Astrocyte (in vitro differentiated cells and primary cell): ENCODE data around the gene ADRA2B. TPM values are rescaled to one million over a fixed set of nuclear protein-coding genes. Genes with fewer than 3 reads are reported as not detected.
"Not testable (repeated sequence)": the region's sequence is repeated elsewhere in the genome, so short reads cannot be mapped to it uniquely, and the experiment has no call there.

Experiments
- DNase-seq: peaks from one replicate; pipeline ENCODE4 v3.0.0-alpha.2; 2010; ENCODE audit warnings: low read depth
- FAIRE-seq: peaks from 2 replicates; lab custom pipeline; 2011; peaks lifted over from hg19 to GRCh38; lab: Jason Lieb, UNC
- H2AFZ ChIP-seq: 2 replicates; pipeline ENCODE4 v1.6.0; 2012; ENCODE audit warnings: low read depth, low read length, inconsistent platforms
- H3K27ac ChIP-seq: 2 replicates; pipeline ENCODE4 v1.5.1; 2011; ENCODE audit warnings: low read depth, low read length, inconsistent platforms
- H3K27me3 ChIP-seq: 2 replicates; pipeline ENCODE4 v1.6.0; 2011; ENCODE audit warnings: low read length, inconsistent platforms; ENCODE audit not compliant: insufficient read depth
- H3K36me3 ChIP-seq: 2 replicates; pipeline ENCODE4 v1.5.1; 2011; ENCODE audit warnings: low read length, inconsistent platforms; ENCODE audit not compliant: insufficient read depth
- H3K4me1 ChIP-seq: 2 replicates; pipeline ENCODE4 v1.5.1; 2011; ENCODE audit warnings: low read length, inconsistent platforms; ENCODE audit not compliant: insufficient read depth
- H3K4me2 ChIP-seq: 2 replicates; pipeline ENCODE4 v1.6.0; 2012; ENCODE audit warnings: low read length, inconsistent platforms
- H3K4me3 ChIP-seq: 2 replicates; pipeline ENCODE4 v1.5.1; 2011; ENCODE audit warnings: low read depth, mild to moderate bottlenecking, low read length, inconsistent platforms; ENCODE audit not compliant: insufficient read depth
- H3K79me2 ChIP-seq: 2 replicates; pipeline ENCODE4 v1.6.0; 2012; ENCODE audit warnings: mild to moderate bottlenecking, low read length, inconsistent platforms; ENCODE audit not compliant: insufficient read depth
- H3K9ac ChIP-seq: 2 replicates; pipeline ENCODE4 v1.6.0; 2012; ENCODE audit warnings: mild to moderate bottlenecking, low read length, inconsistent platforms
- H3K9me3 ChIP-seq: 2 replicates; pipeline ENCODE4 v1.5.1; 2012; ENCODE audit warnings: low read depth, mild to moderate bottlenecking, low read length, inconsistent platforms; ENCODE audit not compliant: insufficient read depth
- H4K20me1 ChIP-seq: 2 replicates; pipeline ENCODE4 v1.6.0; 2012; ENCODE audit warnings: low read length, inconsistent platforms; ENCODE audit not compliant: insufficient read depth
- H3K27ac Mint-ChIP-seq: one replicate; pipeline ENCODE4 v1.8.0; 2021; ENCODE audit warnings: mild to moderate bottlenecking, mixed read lengths; ENCODE audit not compliant: unreplicated experiment
- H3K27me3 Mint-ChIP-seq: one replicate; pipeline ENCODE4 v1.8.0; 2021; ENCODE audit warnings: low read depth, mixed read lengths; ENCODE audit not compliant: unreplicated experiment
- H3K36me3 Mint-ChIP-seq: one replicate; pipeline ENCODE4 v1.8.0; 2021; ENCODE audit warnings: low read depth, mixed read lengths; ENCODE audit not compliant: unreplicated experiment
- H3K4me1 Mint-ChIP-seq: one replicate; pipeline ENCODE4 v1.8.0; 2021; ENCODE audit warnings: low read depth, mixed read lengths; ENCODE audit not compliant: unreplicated experiment
- H3K4me3 Mint-ChIP-seq: one replicate; pipeline ENCODE4 v1.8.0; 2021; ENCODE audit warnings: mild to moderate bottlenecking, moderate library complexity, mixed read lengths; ENCODE audit not compliant: unreplicated experiment
- H3K9me3 Mint-ChIP-seq: one replicate; pipeline ENCODE4 v1.8.0; 2021; ENCODE audit warnings: mild to moderate bottlenecking, mixed read lengths; ENCODE audit not compliant: unreplicated experiment
- EZH2 ChIP-seq: IDR thresholded peaks from 2 replicates; pipeline ENCODE4 v1.6.1; 2012; ENCODE audit warnings: mild to moderate bottlenecking, low read length, inconsistent platforms; ENCODE audit not compliant: insufficient read depth
- total RNA-seq: library from RNA; stranded (reverse); gene quantifications from 2 replicates; pipeline ENCODE4 v1.2.1, GENCODE V29; 2021
- TF ChIP-seq, protein P1 (sequence below): IDR thresholded peaks from 2 replicates; pipeline ENCODE4 v1.5.1; 2011; ENCODE audit warnings: low read depth, mild to moderate bottlenecking, inconsistent platforms, low read length, moderate library complexity; ENCODE audit not compliant: insufficient read depth

The ADRA2B gene
- total RNA-seq, 1 donor from 2014 or later, result not detected

DNA sequence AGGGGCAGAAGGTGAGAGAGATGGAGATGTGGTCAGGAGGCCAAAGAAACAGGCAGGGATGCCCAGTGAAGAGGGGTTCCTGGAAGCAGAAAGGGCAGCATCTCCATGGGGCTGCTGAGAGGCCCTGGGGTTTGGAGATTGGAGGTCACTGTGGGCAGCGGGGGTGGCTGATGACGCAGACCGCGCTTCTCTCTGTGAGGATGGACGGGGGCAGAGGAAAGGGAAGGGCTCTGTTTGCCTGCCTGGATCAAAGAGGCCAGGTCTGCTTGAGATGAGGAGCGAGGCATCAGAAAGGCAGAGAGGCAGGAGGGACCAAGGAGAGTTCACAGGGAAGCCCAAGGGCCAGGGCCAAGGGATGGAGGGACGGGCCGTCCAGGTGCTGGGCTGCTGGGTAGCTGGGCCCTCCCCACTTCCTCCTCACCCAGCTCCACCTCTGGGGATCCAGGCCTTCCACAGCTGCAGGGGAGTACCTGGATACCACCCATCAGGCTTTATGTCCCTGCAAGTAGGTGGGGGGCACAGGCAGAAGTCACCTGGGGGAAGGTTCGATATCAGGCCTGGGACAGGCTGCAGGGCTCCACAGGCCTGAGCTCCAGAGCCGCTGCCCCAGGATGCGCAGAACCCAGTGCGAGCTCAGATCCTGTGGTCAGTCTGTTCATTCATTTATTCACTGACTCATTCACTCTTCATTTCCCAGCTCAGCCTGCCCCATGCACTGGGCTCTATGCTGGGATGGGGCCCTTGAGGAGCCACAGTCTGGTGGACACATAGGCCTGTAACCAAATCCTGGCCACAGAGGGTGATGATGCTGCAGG is 30.6 kb downstream of the ADRA2B start:
- no peaks in the 10 kb centered on the region for H3K4me1 ChIP-seq
- no peak for TF ChIP-seq EZH2
- TF ChIP-seq, protein P1, sequence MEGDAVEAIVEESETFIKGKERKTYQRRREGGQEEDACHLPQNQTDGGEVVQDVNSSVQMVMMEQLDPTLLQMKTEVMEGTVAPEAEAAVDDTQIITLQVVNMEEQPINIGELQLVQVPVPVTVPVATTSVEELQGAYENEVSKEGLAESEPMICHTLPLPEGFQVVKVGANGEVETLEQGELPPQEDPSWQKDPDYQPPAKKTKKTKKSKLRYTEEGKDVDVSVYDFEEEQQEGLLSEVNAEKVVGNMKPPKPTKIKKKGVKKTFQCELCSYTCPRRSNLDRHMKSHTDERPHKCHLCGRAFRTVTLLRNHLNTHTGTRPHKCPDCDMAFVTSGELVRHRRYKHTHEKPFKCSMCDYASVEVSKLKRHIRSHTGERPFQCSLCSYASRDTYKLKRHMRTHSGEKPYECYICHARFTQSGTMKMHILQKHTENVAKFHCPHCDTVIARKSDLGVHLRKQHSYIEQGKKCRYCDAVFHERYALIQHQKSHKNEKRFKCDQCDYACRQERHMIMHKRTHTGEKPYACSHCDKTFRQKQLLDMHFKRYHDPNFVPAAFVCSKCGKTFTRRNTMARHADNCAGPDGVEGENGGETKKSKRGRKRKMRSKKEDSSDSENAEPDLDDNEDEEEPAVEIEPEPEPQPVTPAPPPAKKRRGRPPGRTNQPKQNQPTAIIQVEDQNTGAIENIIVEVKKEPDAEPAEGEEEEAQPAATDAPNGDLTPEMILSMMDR, result no peak
- no peak overlapping the region for H3K4me3 ChIP-seq
- Mint-ChIP-seq H3K36me3 (no peaks in the 10 kb centered on the region), H3K27me3 (peaks cover 10% of the 10 kb centered on the region), H3K4me1 (peaks cover 8% of the 10 kb centered on the region), H3K4me3 (no peak overlapping the region), H3K27ac (no peak overlapping the region), H3K9me3 (no peaks in the 10 kb centered on the region)
- FAIRE-seq (no peak), DNase-seq (no peak)
- H3K79me2 ChIP-seq, result no peaks in the 10 kb centered on the region
- H3K4me2 ChIP-seq, result no peak overlapping the region
- H3K36me3 ChIP-seq, result no peaks in the 10 kb centered on the region
- H3K9me3 ChIP-seq, result no peaks in the 10 kb centered on the region
- no peaks in the 10 kb centered on the region for H4K20me1 ChIP-seq
- H3K27ac ChIP-seq, result no peak overlapping the region
- H2AFZ ChIP-seq, result no peak overlapping the region
- no peak overlapping the region for H3K9ac ChIP-seq
- H3K27me3 ChIP-seq, result peaks cover 7% of the 10 kb centered on the region

DNA sequence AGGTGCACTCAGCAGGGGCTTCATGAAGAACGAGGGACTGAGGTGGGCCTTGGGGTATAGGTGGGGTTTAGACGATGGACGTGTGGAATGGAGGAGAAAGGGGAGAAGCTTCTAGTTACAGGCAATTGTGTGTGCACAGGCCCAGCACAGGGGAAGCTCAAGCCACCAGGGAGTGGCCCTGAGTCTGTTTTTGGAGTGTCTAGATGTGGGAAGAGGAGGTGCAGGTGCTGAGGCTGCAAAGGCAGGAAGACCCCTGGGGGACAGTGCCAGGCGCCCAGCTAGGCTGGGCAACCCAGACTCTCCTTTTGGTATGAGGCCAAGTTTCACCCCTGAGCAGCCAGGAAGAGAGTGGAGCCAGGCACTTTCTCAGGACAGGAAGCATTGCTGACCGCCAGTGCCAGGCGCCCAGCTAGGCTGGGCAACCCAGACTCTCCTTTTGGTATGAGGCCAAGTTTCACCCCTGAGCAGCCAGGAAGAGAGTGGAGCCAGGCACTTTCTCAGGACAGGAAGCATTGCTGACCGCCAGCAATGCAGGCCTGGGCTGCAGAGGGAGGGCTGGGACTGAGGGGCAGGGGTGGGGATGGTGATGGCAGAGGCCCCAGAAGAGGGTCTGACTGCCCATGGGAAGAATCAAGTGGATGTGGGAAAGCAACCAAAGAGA is 31.4 kb downstream of the ADRA2B start:
- H3K4me3 ChIP-seq, H3K9ac ChIP-seq, H3K27me3 ChIP-seq, H3K4me3 Mint-ChIP-seq, H3K9me3 ChIP-seq, H3K79me2 ChIP-seq, H3K4me2 ChIP-seq, H3K4me1 ChIP-seq, FAIRE-seq, DNase-seq, H3K27ac ChIP-seq, H4K20me1 ChIP-seq, H3K27ac Mint-ChIP-seq, H3K36me3 ChIP-seq, H3K9me3 Mint-ChIP-seq, H3K36me3 Mint-ChIP-seq, H2AFZ ChIP-seq, H3K4me1 Mint-ChIP-seq: not testable (repeated sequence)
- peaks cover 10% of the 10 kb centered on the region for H3K27me3 Mint-ChIP-seq

DNA sequence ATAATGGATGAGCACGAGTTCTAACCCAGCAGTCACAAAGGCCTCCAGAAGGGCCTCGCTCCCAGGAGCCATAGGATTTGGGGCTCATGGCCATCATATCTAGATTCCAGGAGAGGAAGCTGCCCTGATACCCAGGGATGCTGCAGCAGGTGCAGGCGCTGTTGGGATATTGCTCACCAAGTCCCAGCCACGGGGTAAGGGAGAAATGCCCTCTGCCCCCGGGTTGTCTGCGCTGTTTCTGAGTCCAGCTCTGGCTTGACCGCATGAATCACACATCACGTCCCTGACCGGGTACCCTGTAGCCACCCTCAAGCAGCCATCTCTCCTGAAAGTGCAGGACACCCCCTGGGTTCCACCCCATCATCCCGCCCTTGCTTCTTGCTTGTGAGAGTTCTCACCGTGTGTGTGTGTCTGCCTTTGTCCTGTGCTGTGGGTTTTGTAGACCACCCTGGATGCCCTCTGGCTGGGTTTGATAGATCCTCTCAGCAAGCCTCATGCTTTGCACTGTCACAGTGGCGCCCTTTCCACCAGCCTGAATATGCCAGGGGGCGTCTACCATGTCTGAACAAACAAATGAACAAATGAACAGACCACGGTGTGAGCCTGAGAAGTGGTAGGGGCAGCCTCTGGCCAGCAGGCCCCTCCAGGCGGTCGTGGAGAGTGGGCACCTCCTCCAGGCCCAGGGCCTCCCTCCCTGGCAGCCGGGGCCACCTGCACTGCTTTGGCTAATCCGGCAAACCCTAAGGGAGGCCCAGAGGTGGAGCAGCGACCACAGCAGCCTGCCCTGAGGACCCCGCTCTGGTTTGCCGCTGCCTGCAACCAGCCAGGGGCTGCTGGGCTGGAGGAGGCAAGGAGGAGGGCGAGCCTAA is 32.1 kb downstream of the ADRA2B start:
- Histone ChIP-seq H3K4me1 (no peaks in the 10 kb centered on the region), H3K79me2 (no peaks in the 10 kb centered on the region), H3K27me3 (peaks cover 10% of the 10 kb centered on the region), H3K4me3 (no peak overlapping the region), H3K4me2 (no peak overlapping the region), H2AFZ (no peak overlapping the region), H4K20me1 (no peaks in the 10 kb centered on the region), H3K36me3 (no peaks in the 10 kb centered on the region), H3K9ac (no peak overlapping the region), H3K27ac (no peak overlapping the region), H3K9me3 (no peaks in the 10 kb centered on the region)
- FAIRE-seq, result no peak
- Mint-ChIP-seq H3K4me1 (peaks cover 2% of the 10 kb centered on the region), H3K27ac (no peak overlapping the region), H3K9me3 (no peaks in the 10 kb centered on the region), H3K27me3 (peaks cover 10% of the 10 kb centered on the region), H3K36me3 (no peaks in the 10 kb centered on the region), H3K4me3 (no peak overlapping the region)
- no peak for DNase-seq
- TF ChIP-seq EZH2, result no peak
- TF ChIP-seq, protein P1, result no peak
